22Rv1 (cell line): Measurements from ENCODE around the gene PLXNA4.

ENCODE experiments used
- ZFX ChIP-seq: fragments of 450-650 bp; IDR thresholded peaks from 2 replicates; pipeline ENCODE4 v1.6.1; 2017; ENCODE audit warnings: antibody characterized with exemption, borderline replicate concordance
- TF ChIP-seq, protein P1 (sequence below): fragments of 450-650 bp; IDR thresholded peaks from 2 replicates; pipeline ENCODE4 v1.5.1; 2017; ENCODE audit warnings: mild to moderate bottlenecking

DNA sequence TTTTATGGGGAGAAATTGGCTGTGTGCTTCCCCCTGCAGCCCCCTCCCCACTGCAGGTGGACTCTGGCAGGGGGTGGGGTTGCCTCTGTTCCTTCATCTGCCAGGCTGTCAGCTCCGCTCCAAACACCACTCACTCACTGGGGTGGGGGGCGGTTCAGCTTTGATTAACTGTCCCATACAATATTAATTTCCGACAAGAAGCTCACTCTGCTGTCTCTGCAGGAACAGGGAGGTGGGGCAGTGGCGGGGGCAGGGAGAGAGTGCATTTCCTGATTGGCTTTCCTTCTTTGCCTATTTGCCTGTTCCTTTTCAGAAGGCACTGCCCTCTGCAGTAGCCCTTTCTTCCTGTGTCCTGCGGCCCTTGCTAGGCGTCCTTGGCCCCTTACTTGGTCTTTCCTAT lies 500.8 kb downstream of the PLXNA4 start:
- TF ChIP-seq, protein P1, sequence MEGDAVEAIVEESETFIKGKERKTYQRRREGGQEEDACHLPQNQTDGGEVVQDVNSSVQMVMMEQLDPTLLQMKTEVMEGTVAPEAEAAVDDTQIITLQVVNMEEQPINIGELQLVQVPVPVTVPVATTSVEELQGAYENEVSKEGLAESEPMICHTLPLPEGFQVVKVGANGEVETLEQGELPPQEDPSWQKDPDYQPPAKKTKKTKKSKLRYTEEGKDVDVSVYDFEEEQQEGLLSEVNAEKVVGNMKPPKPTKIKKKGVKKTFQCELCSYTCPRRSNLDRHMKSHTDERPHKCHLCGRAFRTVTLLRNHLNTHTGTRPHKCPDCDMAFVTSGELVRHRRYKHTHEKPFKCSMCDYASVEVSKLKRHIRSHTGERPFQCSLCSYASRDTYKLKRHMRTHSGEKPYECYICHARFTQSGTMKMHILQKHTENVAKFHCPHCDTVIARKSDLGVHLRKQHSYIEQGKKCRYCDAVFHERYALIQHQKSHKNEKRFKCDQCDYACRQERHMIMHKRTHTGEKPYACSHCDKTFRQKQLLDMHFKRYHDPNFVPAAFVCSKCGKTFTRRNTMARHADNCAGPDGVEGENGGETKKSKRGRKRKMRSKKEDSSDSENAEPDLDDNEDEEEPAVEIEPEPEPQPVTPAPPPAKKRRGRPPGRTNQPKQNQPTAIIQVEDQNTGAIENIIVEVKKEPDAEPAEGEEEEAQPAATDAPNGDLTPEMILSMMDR, result no peak
- no peak for TF ChIP-seq ZFX
